ENCODE results near the gene C10orf67.
"Not testable (repeated sequence)": the region's sequence is repeated elsewhere in the genome, so short reads cannot be mapped to it uniquely, and the experiment has no call there.

Gene C10orf67

DNA sequence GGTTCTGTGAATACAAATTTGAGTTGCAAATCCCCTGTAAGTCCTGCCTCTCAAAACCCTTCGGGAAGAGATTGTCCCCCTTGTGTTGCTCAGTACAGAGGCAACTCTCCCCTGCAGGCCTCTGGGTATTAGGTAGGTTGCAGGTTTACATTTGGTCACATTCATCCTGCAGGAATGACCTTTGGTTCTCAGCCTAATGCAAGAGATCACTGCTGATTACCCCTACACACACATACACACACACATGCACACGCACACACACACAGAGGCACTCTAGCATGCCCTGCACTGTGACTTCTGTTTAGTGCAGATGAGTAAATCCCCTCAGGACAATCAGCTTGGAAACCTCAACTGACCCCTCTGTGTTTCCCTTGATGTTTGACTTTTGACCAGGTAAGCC, 69.2 kb downstream of the C10orf67 start:
- ATAC-seq, result no peak
- TF ChIP-seq ESRRG (CRISPR knock-in tag; IDR thresholded peaks at IDR 0.05), result no peak
- TF ChIP-seq OSR1 (CRISPR knock-in tag; IDR thresholded peaks at IDR 0.05), result no peak
- TF ChIP-seq ZNF8 (CRISPR knock-in tag; IDR thresholded peaks at IDR 0.05), result no peak
- no peak for TF ChIP-seq GLIS3 (CRISPR knock-in tag; IDR thresholded peaks at IDR 0.05)
- TF ChIP-seq TCF4 (CRISPR knock-in tag; IDR thresholded peaks at IDR 0.05; ENCODE audit: borderline replicate concordance), result no peak
- TF ChIP-seq, protein P1, sequence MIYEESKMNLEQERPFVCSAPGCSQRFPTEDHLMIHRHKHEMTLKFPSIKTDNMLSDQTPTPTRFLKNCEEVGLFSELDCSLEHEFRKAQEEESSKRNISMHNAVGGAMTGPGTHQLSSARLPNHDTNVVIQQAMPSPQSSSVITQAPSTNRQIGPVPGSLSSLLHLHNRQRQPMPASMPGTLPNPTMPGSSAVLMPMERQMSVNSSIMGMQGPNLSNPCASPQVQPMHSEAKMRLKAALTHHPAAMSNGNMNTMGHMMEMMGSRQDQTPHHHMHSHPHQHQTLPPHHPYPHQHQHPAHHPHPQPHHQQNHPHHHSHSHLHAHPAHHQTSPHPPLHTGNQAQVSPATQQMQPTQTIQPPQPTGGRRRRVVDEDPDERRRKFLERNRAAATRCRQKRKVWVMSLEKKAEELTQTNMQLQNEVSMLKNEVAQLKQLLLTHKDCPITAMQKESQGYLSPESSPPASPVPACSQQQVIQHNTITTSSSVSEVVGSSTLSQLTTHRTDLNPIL (CRISPR knock-in tag; IDR thresholded peaks at IDR 0.05; ENCODE audit: low read depth), result no peak
- TF ChIP-seq ZC3H10 (CRISPR knock-in tag; IDR thresholded peaks at IDR 0.05), result no peak
- TF ChIP-seq, protein P2, sequence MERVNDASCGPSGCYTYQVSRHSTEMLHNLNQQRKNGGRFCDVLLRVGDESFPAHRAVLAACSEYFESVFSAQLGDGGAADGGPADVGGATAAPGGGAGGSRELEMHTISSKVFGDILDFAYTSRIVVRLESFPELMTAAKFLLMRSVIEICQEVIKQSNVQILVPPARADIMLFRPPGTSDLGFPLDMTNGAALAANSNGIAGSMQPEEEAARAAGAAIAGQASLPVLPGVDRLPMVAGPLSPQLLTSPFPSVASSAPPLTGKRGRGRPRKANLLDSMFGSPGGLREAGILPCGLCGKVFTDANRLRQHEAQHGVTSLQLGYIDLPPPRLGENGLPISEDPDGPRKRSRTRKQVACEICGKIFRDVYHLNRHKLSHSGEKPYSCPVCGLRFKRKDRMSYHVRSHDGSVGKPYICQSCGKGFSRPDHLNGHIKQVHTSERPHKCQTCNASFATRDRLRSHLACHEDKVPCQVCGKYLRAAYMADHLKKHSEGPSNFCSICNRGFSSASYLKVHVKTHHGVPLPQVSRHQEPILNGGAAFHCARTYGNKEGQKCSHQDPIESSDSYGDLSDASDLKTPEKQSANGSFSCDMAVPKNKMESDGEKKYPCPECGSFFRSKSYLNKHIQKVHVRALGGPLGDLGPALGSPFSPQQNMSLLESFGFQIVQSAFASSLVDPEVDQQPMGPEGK (CRISPR knock-in tag; IDR thresholded peaks at IDR 0.05; ENCODE audit: borderline replicate concordance), result no peak
- TF ChIP-seq ZFP30 (CRISPR knock-in tag; IDR thresholded peaks at IDR 0.05), result no peak
- no peak for TF ChIP-seq BACH2 (CRISPR knock-in tag; IDR thresholded peaks at IDR 0.05; ENCODE audit: borderline replicate concordance)
- TF ChIP-seq, protein P3, sequence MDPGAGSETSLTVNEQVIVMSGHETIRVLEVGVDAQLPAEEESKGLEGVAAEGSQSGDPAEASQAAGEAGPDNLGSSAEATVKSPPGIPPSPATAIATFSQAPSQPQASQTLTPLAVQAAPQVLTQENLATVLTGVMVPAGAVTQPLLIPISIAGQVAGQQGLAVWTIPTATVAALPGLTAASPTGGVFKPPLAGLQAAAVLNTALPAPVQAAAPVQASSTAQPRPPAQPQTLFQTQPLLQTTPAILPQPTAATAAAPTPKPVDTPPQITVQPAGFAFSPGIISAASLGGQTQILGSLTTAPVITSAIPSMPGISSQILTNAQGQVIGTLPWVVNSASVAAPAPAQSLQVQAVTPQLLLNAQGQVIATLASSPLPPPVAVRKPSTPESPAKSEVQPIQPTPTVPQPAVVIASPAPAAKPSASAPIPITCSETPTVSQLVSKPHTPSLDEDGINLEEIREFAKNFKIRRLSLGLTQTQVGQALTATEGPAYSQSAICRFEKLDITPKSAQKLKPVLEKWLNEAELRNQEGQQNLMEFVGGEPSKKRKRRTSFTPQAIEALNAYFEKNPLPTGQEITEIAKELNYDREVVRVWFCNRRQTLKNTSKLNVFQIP (CRISPR knock-in tag; IDR thresholded peaks at IDR 0.05; ENCODE audit: borderline replicate concordance, low read depth), result no peak
- TF ChIP-seq ZNF70 (CRISPR knock-in tag; IDR thresholded peaks at IDR 0.05), result no peak
- no peak for TF ChIP-seq ISL1 (CRISPR knock-in tag; IDR thresholded peaks at IDR 0.05)
- TF ChIP-seq, protein P4, sequence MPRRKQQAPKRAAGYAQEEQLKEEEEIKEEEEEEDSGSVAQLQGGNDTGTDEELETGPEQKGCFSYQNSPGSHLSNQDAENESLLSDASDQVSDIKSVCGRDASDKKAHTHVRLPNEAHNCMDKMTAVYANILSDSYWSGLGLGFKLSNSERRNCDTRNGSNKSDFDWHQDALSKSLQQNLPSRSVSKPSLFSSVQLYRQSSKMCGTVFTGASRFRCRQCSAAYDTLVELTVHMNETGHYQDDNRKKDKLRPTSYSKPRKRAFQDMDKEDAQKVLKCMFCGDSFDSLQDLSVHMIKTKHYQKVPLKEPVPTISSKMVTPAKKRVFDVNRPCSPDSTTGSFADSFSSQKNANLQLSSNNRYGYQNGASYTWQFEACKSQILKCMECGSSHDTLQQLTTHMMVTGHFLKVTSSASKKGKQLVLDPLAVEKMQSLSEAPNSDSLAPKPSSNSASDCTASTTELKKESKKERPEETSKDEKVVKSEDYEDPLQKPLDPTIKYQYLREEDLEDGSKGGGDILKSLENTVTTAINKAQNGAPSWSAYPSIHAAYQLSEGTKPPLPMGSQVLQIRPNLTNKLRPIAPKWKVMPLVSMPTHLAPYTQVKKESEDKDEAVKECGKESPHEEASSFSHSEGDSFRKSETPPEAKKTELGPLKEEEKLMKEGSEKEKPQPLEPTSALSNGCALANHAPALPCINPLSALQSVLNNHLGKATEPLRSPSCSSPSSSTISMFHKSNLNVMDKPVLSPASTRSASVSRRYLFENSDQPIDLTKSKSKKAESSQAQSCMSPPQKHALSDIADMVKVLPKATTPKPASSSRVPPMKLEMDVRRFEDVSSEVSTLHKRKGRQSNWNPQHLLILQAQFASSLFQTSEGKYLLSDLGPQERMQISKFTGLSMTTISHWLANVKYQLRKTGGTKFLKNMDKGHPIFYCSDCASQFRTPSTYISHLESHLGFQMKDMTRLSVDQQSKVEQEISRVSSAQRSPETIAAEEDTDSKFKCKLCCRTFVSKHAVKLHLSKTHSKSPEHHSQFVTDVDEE (CRISPR knock-in tag; IDR thresholded peaks at IDR 0.05), result no peak
- TF ChIP-seq CSDC2 (CRISPR knock-in tag; IDR thresholded peaks at IDR 0.05), result no peak

DNA sequence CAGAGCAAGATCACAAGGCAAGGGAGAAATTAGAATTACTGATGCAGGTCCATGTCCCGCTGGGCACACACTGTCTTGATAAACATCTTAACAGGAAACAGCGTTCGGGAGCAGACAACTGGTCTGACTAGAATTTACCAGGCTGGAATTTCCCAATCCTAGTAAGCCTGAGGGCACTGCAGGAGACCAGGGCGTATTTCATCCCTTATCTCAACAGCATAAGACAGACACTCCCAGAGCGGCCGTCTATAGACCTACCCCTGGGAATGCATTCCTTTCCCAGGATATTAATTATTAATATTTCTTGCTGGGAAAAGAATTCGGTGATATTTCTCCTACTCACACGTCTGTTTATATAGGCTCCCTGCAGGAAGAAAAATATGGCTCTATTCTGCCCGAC, 70.4 kb downstream of the C10orf67 start:
- not testable (repeated sequence) for ATAC-seq

DNA sequence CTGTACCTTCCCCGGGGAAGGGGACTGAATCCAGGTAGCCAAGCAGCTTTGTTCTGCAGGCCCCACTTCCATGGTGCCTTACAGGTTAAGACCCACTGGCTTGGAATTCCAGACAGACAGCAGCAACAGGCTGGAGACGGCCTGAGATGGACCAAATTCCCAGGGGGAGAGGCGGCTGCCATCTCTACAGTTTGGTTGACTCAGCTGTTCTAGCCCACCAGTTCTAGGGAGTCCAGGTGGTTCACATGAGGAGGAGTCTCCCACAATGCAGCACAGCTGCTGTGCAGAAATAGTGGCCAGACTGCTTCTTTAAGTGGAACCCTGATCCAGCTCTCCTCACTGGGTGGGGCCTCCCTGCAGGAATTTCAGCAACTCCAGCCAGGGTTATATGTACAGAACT, 74.1 kb downstream of the C10orf67 start:
- ATAC-seq, result no peak
- TF ChIP-seq TCF4 (CRISPR knock-in tag; IDR thresholded peaks at IDR 0.05; ENCODE audit: borderline replicate concordance) (no peak), PPARA (CRISPR knock-in tag; IDR thresholded peaks at IDR 0.05; ENCODE audit: borderline replicate concordance) (no peak), ESRRG (CRISPR knock-in tag; IDR thresholded peaks at IDR 0.05) (no peak), TOX (CRISPR knock-in tag; IDR thresholded peaks at IDR 0.05; ENCODE audit: borderline replicate concordance) (no peak), BACH2 (CRISPR knock-in tag; IDR thresholded peaks at IDR 0.05; ENCODE audit: borderline replicate concordance) (no peak), SNAI2 (CRISPR knock-in tag; IDR thresholded peaks at IDR 0.05) (no peak), RARB (CRISPR knock-in tag; IDR thresholded peaks at IDR 0.05) (no peak), CSDC2 (CRISPR knock-in tag; IDR thresholded peaks at IDR 0.05) (no peak)
- TF ChIP-seq, protein P3 (CRISPR knock-in tag; IDR thresholded peaks at IDR 0.05; ENCODE audit: borderline replicate concordance, low read depth), result no peak
- TF ChIP-seq, protein P1 (CRISPR knock-in tag; IDR thresholded peaks at IDR 0.05; ENCODE audit: low read depth), result no peak
- TF ChIP-seq, protein P4 (CRISPR knock-in tag; IDR thresholded peaks at IDR 0.05), result no peak
